ENCODE data around the gene CDKN2AIP. TPM values are rescaled to one million over a fixed set of nuclear protein-coding genes. Genes with fewer than 3 reads are reported as not detected.

Gene CDKN2AIP
- total and polyA plus RNA-seq, 10 of the 15 experiments (the other 5 are each of a cell fraction or from before 2014, with no cell fraction given) = 6.0 to 22.7 (median 15.9) TPM

DNA sequence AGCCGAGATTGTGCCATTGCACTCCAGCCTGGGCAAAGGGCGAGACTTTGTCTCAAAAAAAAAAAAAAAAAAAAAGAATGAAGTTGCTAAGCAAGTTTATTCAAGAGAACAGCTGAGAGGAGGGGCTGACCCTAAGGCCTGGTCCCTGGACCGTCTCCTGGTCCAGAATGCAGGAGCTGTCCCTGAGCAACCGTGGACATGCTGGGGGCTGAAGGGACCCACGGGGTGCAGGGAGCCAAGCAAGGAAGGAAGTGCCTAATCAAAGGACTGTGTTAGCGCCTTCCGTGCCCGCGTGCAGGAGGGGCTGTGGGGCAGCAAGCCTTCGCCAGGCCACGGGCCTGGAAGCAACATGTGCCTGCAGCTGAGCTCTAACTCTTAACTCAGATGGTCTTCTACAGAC lies 39.1 kb upstream of the CDKN2AIP start:
- Histone ChIP-seq H3K9me3 (replicated peaks; ENCODE audit: control insufficient read depth, insufficient read depth, low read length) (no peaks in the 10 kb centered on the region), H3K79me2 (ENCODE audit: control insufficient read depth, insufficient read depth, low read length) (no peaks in the 10 kb centered on the region), H4K20me1 (ENCODE audit: control insufficient read depth, insufficient read depth) (no peaks in the 10 kb centered on the region), H3K4me2 (ENCODE audit: control insufficient read depth, insufficient read depth) (no peak overlapping the region), H2AFZ (ENCODE audit: control insufficient read depth, low read depth, low read length) (no peak overlapping the region), H3K27me3 (replicated peaks in 1 of 2; ENCODE audit: control insufficient read depth in 2 of 2, insufficient read depth in 2 of 2, low read length in 1 of 2) (no peaks in the 10 kb centered on the region; a peak in 1 of 4 replicates), H3K9ac (ENCODE audit: control insufficient read depth, insufficient read depth, low read length) (no peak overlapping the region), H3K4me1 (ENCODE audit: control insufficient read depth, insufficient read depth, low read length) (no peaks in the 10 kb centered on the region), H3K36me3 (ENCODE audit: control insufficient read depth in 2 of 2, insufficient read depth in 2 of 2, low read length in 1 of 2) (no peaks in the 10 kb centered on the region), H3K27ac (ENCODE audit: control insufficient read depth, insufficient read depth) (no peak overlapping the region), H3K4me3 (no peak overlapping the region)
- CTCF ChIA-PET = interaction anchor here (0.7 to 1.3 kb wide), 2 partner anchors 39 to 332 kb away, joined by 3 read pairs; partner anchors contain the start of gene CDKN2AIP
- 52% methylated on average over 9 of the region's 11 CpGs for WGBS (ENCODE audit: insufficient coverage, insufficient replicate concordance, low lambda C conversion rate, missing lambda C conversion rate)
- no peak for ATAC-seq
- RAD21 ChIA-PET (ENCODE audit: unreplicated experiment) = no interaction called here
- SMC1A ChIA-PET (ENCODE audit: uncharacterized antibody, unreplicated experiment) = no interaction called here
- FAIRE-seq = no peak
- BruUV-seq (replicated peaks) = no TSS peak
- in situ Hi-C loops (cut with MboI) = loop anchor here (10.0 kb wide), 1 partner anchor 331 kb away; no protein-coding TSS in a partner anchor
- POLR2A ChIA-PET = interaction anchor here (0.7 kb wide), 1 partner anchor 268 kb away, joined by 7 read pairs; no protein-coding TSS in a partner anchor
- intact Hi-C loops (cut with micrococcal nuclease; ENCODE audit: unreplicated experiment) = loop anchor here (10.0 kb wide), 2 partner anchors 331 to 471 kb away; no protein-coding TSS in a partner anchor
- no peak for TF ChIP-seq EP300 (IDR thresholded peaks at IDR 0.05; ENCODE audit: borderline replicate concordance in 1 of 2, control insufficient read depth in 1 of 2, low read depth in 2 of 2, low read length in 2 of 2)
- no peak for TF ChIP-seq NBN (IDR thresholded peaks at IDR 0.05)
- TF ChIP-seq EGR1 (IDR thresholded peaks at IDR 0.05; ENCODE audit: borderline replicate concordance in 1 of 2, low read depth in 2 of 2, low read length in 2 of 2) = no peak
- TF ChIP-seq CREB1 (IDR thresholded peaks at IDR 0.05; ENCODE audit: low read depth) = no peak
- TF ChIP-seq RELA (IDR thresholded peaks at IDR 0.05; ENCODE audit: borderline replicate concordance, partially characterized antibody) = no peak
- no peak for TF ChIP-seq HDAC2 (IDR thresholded peaks at IDR 0.05)
- TF ChIP-seq PML (IDR thresholded peaks at IDR 0.05; ENCODE audit: low read length) = no peak
- TF ChIP-seq ZZZ3 (IDR thresholded peaks at IDR 0.05; ENCODE audit: control insufficient read depth, insufficient read length, low read depth) = no peak
- TF ChIP-seq WRNIP1 (IDR thresholded peaks at IDR 0.05; ENCODE audit: borderline replicate concordance, low read depth, low read length) = no peak
- no peak for TF ChIP-seq SUPT20H (IDR thresholded peaks at IDR 0.05; ENCODE audit: borderline replicate concordance, control insufficient read depth, low read depth, low read length)
- no peak for DNase-seq (ENCODE audit: low read depth, low spot score)

Data from GM12878 (cell line).